Medulla oblongata (tissue), 1 donor: Measurements from ENCODE around the gene PPEF2.
"Not testable (repeated sequence)": the region's sequence is repeated elsewhere in the genome, so short reads cannot be mapped to it uniquely, and the experiment has no call there.

Source experiments
- DNase-seq: peaks from one replicate; pipeline ENCODE4 v3.0.0-alpha.2; 2015; ENCODE audit errors: extremely low spot score

PPEF2 gene

GRCh38 chr4:75902352-75902751 lies at the start of gene PPEF2:
Gene PPEF2 (minus strand): TSS chr4:75902452. CDS start chr4:75896325, 6,127 bp downstream.
- DNase-seq, result no peak

- no peak for DNase-seq
Observed at GRCh38 chr4:75950213-75950815, 48.1 kb upstream of the PPEF2 start.

- no peak for DNase-seq
Observed at GRCh38 chr4:75948822-75949444, 46.7 kb upstream of the PPEF2 start.

GRCh38 chr4:75940692-75941253 lies 38.5 kb upstream of the PPEF2 start, which contains the start of gene NAAA:
Gene NAAA (minus strand): TSS chr4:75941013. CDS start chr4:75940949, 64 bp downstream.
- DNase-seq, result peak; percentile 35

- DNase-seq, result peak; percentile 66
Observed at GRCh38 chr4:75939890-75940691, 37.8 kb upstream of the PPEF2 start.

- no peak for DNase-seq
Observed at GRCh38 chr4:75935628-75936027, 33.4 kb upstream of the PPEF2 start.

- DNase-seq, result no peak
Observed at GRCh38 chr4:75930152-75930551, 27.9 kb upstream of the PPEF2 start.

GRCh38 chr4:75924916-75925315 lies 22.7 kb upstream of the PPEF2 start:
- not testable (repeated sequence) for DNase-seq

GRCh38 chr4:75924309-75924827 lies 22.1 kb upstream of the PPEF2 start:
- no peak for DNase-seq

- no peak for DNase-seq
Observed at GRCh38 chr4:75922588-75922987, 20.3 kb upstream of the PPEF2 start.

- no peak for DNase-seq
Observed at GRCh38 chr4:75921910-75922309, 19.7 kb upstream of the PPEF2 start.

- DNase-seq, result no peak
Observed at GRCh38 chr4:75920327-75920726, 18.1 kb upstream of the PPEF2 start.

- no peak for DNase-seq
Observed at GRCh38 chr4:75919920-75920319, 17.7 kb upstream of the PPEF2 start.

GRCh38 chr4:75916091-75916661 lies 13.9 kb upstream of the PPEF2 start:
- DNase-seq, result peak; percentile 50

GRCh38 chr4:75912968-75913367 lies 10.7 kb upstream of the PPEF2 start:
- no peak for DNase-seq

- not testable (repeated sequence) for DNase-seq
Observed at GRCh38 chr4:75910831-75911230, 8.6 kb upstream of the PPEF2 start.

- no peak for DNase-seq
Observed at GRCh38 chr4:75909405-75909804, 7.2 kb upstream of the PPEF2 start.

GRCh38 chr4:75908555-75908954 lies 6.3 kb upstream of the PPEF2 start:
- DNase-seq, result no peak

GRCh38 chr4:75907966-75908365 lies 5.7 kb upstream of the PPEF2 start:
- no peak for DNase-seq

GRCh38 chr4:75904076-75904475 lies 1.8 kb upstream of the PPEF2 start:
- DNase-seq, result no peak

GRCh38 chr4:75898536-75898935 lies 3.7 kb downstream of the PPEF2 start:
- no peak for DNase-seq
